GM21367 (cell line): ENCODE results near the gene RFC4.

Source experiments
- ATAC-seq: cut with Tn5 transposase; IDR thresholded peaks from one replicate; pipeline ENCODE4 v1.9.1; 2021; ENCODE audit not compliant: unreplicated experiment

Gene RFC4

GRCh38 chr3:186751480-186751879 lies 54.8 kb downstream of the RFC4 start:
- no peak for ATAC-seq

GRCh38 chr3:186750316-186750715 lies 56.0 kb downstream of the RFC4 start:
- no peak for ATAC-seq

- ATAC-seq = no peak
These were observed 60.3 kb downstream of the RFC4 start for GRCh38 chr3:186746008-186746407.

- ATAC-seq = no peak
These were observed 62.6 kb downstream of the RFC4 start for GRCh38 chr3:186743666-186744065.

- ATAC-seq = no peak
These were observed 63.5 kb downstream of the RFC4 start for GRCh38 chr3:186742618-186743380.
